GDM1 (cell line): ENCODE measurements around the gene HIRA.

Source experiments
- DNase-seq: peaks from one replicate; lab custom pipeline; 2025; lab: John Stamatoyannopoulos, UW

The HIRA gene

GRCh38 chr22:19410941-19411689 lies 20.4 kb downstream of the HIRA start:
- no peak for DNase-seq

DNA sequence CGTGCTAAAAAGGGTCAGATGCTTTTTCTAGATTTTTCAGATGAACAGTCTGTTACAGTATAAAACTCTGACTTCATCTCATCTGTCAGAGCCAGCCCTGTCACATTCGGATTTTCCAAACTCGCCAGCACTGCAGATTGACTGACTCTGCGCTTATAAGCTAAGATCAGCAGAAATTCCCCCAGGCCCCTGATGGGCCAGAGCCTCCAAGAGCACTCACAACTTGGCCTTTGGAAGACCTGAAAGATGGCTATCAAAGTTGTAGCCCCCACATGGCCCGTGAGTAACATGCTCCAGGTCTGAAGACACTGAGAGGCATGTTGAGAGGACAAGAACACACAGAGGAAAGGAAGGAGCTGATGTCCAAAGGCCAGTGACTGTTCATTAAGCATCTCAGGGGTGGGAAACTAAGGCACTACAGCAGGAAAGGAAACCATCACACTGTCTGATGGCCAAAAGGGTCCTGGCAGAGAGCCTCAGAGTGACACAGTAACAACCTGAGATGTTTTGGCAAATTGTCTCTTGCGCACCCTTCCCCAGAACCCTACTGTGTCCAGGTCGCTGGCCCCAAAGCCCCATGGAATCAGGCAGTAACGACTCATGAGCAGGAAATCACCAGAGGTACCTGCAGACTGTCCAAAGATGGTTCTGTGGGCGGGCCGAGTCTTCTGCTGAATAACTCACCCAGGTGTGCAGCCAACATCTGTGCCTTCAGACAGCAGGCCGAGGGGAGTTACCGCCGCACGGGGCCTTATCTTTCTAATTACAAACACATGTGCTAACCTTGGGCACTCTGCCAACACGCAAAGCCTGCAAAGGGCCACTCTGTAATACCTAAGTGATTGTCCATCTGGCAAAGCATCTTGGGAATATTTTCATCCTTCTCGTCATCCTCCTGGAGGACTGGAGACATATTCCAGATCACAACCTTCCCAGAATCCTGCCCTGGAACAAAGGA lies 23.6 kb downstream of the HIRA start:
- no peak for DNase-seq

- no peak for DNase-seq
These were observed 24.7 kb downstream of the HIRA start for GRCh38 chr22:19406846-19407245.

DNA sequence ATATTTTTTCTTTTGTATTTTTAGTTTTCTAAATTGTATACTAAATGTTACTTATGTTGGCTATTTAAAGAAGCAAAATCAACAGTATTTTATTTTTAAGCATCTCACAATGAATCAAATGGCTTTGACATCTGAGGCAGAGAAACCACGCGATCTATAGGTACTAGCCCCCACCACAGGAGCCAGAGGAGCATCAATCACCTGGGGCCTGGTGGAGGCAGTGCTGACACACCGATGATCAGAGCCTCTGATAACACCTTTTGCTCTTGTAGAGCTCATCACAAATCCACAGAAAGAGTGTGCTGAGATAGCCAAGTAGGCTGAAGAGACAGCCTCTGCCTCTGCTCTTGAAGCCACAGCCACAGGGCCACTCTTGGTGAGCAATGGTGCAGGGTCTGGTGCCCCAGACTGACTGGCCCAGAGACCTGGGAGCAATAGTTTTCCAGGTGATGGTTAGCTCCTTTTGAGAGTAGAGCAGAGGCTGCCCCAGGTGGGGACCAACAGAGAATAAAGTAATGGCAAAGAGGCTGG lies 25.2 kb downstream of the HIRA start:
- no peak for DNase-seq

GRCh38 chr22:19405652-19406051 lies 25.9 kb downstream of the HIRA start:
- DNase-seq: no peak

DNA sequence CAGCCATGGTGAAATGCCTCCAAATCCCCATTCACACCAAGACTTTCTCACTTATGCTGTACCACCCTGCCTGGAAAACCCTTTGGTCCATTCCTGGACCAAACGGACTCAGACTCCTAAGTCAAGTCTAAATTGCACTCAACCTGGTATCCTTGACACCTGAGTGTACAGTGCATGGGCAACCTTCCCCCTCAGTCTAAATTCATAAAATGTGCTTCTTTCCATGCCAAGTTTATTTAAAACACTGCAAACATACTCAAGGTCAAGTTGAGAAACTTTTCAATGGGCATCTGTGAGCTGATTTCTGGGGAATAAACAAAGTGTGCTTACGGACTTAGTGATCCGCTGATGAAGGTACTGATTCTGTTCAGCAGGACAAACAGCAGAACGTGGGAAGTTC lies 26.4 kb downstream of the HIRA start:
- DNase-seq: no peak

GRCh38 chr22:19404676-19405075 lies 26.9 kb downstream of the HIRA start:
- no peak for DNase-seq

- DNase-seq: no peak
These were observed 28.8 kb downstream of the HIRA start for GRCh38 chr22:19402642-19403191.

GRCh38 chr22:19401483-19401882 lies 30.1 kb downstream of the HIRA start:
- no peak for DNase-seq

- no peak for DNase-seq
These were observed 30.7 kb downstream of the HIRA start for GRCh38 chr22:19400881-19401280.

- DNase-seq: no peak
These were observed 32.9 kb downstream of the HIRA start for GRCh38 chr22:19398652-19399051.

- DNase-seq: no peak
These were observed 33.3 kb downstream of the HIRA start for GRCh38 chr22:19398206-19398605.

GRCh38 chr22:19397734-19398104 lies 33.8 kb downstream of the HIRA start:
- DNase-seq: no peak

GRCh38 chr22:19396934-19397733 lies 34.4 kb downstream of the HIRA start:
- no peak for DNase-seq

DNA sequence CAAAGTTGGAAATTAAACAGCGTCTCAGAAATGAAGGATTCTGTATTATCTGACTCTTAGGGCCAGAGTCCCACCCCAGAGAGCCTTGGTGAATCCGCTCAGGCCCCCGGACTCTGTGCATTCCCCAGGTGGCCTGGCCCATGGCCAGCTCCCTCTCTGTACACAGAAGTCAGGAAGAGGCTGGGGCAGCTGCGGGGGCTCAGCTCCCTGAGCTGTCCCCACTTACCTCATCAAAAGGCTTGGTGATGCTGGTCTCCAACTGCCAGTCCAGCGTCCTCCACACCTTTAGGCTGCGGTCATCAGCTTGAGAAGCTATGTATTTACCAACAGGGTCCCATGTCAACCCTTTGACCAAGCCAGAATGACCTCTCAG lies 35.0 kb downstream of the HIRA start:
- no peak for DNase-seq

DNA sequence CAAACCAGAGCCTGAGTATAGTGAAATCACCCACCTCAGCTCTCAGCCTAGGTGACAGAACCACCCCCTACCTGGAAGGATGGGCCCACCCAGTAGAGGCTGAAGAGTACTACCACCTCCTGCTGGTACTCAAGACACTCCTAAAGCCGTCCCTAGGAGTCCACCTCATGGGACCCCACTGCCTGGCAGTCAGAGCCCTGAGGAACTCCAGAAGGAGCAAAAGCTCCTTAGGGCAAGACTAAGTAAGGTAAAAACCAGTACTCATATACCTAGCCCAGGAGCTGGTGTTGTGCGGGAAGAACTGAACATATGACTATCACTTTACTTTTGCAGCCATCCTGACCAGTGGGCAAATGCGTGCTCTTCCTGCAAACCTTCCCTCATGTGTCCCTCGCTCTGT lies 36.3 kb downstream of the HIRA start:
- DNase-seq: no peak

DNA sequence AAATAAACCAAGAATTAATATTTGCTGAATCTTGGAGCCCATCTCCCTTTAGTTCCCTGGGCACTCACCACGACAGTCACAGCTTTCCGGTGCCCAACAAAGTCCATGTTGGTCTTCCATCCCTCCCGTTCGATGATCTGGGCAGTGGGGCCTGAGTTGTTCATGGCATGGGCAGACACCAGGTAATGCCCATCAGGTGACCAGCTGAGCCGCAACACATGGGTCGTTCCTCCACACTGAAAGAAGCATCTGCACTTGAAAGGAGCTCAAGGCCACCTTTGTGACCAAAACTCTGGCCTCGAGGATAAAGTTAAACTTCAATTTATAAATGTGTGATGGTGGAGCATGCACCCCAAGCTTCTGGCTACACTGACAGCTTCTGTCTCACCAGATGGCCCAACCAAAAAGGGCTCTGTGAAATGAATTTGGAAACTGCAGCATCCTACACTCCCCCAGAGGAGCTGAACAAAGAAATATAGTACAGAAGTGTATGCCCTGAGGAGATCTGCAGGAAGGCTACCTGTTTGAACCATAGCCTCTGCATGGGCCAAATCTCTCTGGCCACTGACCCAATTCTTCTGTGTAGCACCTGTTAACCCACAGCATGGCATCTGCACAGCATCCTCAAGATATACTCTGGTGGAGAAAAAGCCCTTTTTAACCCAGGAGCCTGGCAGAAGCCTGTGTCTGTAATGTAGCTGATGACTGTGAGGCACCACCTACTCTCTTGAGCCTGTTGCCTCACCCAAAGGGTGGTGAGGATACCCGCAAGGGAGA lies 37.1 kb downstream of the HIRA start:
- no peak for DNase-seq

- DNase-seq: no peak
These were observed 37.8 kb downstream of the HIRA start for GRCh38 chr22:19393704-19394103.

- DNase-seq: no peak
These were observed 44.0 kb downstream of the HIRA start for GRCh38 chr22:19387575-19387974.

DNA sequence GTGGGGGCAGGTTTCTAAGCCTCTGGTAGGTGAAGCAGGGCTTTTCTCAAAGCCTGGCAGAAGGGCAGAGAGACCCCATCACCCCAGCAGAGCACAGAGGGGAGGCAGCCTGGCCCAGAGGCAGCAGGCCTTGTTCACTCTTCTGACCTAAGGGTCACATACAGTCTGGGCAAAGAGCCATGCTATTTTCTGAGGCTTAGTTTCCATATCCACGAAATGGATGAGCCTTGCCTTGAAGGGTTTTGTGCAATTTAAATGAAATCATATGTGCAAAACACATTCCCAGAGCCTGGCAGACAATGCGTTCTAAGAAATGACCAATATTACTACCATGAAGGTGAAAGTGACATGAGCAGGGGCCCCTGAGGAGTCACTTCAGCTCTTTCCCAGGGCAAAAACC lies 44.5 kb downstream of the HIRA start:
- no peak for DNase-seq

DNA sequence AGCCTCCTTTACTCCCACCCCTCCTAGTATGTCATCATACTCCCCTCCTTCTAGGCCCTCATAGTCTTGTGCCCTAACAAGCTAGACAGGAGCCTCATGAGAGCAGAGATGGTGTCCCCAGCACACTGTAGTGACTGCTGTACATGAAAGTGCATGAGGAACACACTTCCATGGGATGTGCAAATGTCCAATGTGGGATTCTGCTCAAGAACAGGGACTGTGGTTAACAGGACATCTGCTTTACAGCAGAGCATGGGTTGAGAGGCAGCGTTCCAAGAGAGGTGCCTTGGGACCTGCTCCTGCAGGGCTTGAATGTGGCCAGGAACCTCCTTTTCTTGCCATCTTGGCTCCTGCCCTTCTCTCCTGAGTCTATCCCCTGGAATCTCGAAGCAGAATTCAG lies 45.3 kb downstream of the HIRA start:
- DNase-seq: no peak
